Mesodermal cell (in vitro differentiated cells): Measurements from ENCODE around the gene CAPN13.

Experiments
- H3K27ac ChIP-seq: 2 replicates; pipeline ENCODE4 v1.7.0; 2013; ENCODE audit warnings: mild to moderate bottlenecking, low read depth, low read length, moderate library complexity; ENCODE audit not compliant: severe bottlenecking
- H3K36me3 ChIP-seq: 2 replicates; pipeline ENCODE4 v1.7.1; 2013; ENCODE audit warnings: mild to moderate bottlenecking, low read length, moderate library complexity; ENCODE audit not compliant: control insufficient read depth, insufficient read depth
- H3K4me1 ChIP-seq: one replicate; pipeline ENCODE4 v1.7.1; 2013; ENCODE audit warnings: mild to moderate bottlenecking, low read length; ENCODE audit not compliant: insufficient read depth, control insufficient read depth, poor library complexity, severe bottlenecking
- H3K4me3 ChIP-seq: 2 replicates; pipeline ENCODE4 v1.7.0; 2013; ENCODE audit warnings: low read length, control low read depth, mild to moderate bottlenecking; ENCODE audit not compliant: insufficient read depth, poor library complexity, severe bottlenecking; ENCODE audit errors: extremely low read depth
- H3K9me3 ChIP-seq: 2 replicates; pipeline ENCODE4 v1.7.1; 2013; ENCODE audit warnings: mild to moderate bottlenecking, low read length, moderate library complexity; ENCODE audit not compliant: control insufficient read depth
- WGBS, 2 experiments: methylation state at CpG; one replicate each; pipeline ENCODE4 v1.1.5; 2013; ENCODE audit warnings: missing lambda C conversion rate in 2 of 2; ENCODE audit not compliant: insufficient coverage in 2 of 2; 5-methylcytosine and 5-hydroxymethylcytosine counted together

The CAPN13 gene

DNA sequence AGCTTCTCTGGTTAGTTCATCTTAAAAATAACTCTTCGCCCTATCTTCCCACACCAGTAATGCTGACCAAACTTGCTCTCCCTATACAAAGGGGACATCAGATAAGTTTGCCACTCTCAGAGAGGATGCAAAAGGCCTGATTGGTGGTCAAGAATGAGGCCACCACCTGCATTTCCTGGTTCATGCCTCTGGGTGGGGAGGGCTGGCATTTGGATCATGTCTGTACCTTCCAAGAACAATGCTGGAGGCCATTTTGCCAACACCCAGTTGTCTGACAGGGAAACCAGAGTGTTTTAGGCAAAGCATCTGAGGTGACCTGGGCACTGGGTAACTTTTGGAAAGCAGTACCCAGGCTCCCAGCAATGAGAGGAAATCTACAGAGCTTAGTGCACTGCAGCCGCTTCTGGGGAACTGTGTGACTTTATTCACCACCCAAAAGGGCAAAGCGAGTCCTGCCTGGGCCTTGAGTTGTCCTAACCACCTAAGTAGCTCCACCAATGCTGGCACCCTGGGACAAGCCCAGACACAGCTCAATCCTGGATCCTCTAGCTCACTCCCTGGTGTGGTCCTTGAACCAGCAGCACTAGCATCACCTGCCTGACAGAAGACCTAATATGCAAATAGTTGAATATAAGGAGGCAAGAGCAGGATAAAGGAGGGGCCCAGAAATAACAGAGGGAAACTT is 35.1 kb downstream of the CAPN13 start:
- no peak overlapping the region for H3K4me3 ChIP-seq
- H3K9me3 ChIP-seq, result no peaks in the 10 kb centered on the region
- WGBS, 2 experiments, result 93 to 100% methylated on average over 2 to 3 of the region's 3 CpGs
- no peaks in the 10 kb centered on the region for H3K36me3 ChIP-seq
- H3K27ac ChIP-seq, result no peak overlapping the region
- H3K4me1 ChIP-seq, result peaks cover 4% of the 10 kb centered on the region

DNA sequence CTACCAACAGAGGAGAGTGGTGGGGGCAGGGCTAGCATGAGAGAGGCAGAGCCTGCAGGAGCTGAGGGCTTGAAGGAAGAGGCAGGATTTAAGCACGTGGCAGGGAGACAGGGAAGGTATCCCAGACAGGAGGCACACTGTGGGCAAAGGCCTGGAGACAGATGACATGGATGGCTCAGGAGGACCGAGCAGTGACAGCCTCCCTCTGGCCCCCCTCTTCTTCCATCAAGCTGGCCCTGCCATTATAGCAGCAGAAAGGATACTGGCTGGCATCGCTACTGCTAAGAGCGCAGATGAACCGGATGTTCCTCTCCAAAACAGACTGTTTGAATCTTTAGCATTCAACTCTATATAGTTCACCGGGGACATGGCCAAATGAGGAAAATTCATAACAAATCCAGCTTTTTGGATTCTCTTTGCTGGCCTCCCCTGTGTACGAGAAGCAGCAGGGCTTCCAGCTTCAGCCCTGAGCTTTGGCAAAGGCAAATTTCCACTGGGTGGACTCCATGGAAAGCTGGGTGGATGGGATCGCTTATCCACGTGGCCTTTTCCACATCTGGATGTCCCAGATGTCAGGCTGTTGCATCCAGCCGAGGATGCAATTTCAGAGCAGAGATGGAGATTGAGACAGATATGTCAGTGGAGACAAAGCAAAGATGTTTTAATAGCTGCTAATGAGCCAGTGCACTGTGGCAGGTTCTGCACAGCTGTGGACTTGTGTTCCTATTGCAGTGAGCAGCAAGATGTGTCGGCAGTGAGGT is 36.2 kb downstream of the CAPN13 start:
- H3K27ac ChIP-seq, result no peak overlapping the region
- no peak overlapping the region for H3K4me3 ChIP-seq
- WGBS, 2 experiments, result 82 to 89% methylated on average over 11 of the region's 11 CpGs
- no peaks in the 10 kb centered on the region for H3K36me3 ChIP-seq
- peaks cover under 1% of the 10 kb centered on the region for H3K4me1 ChIP-seq
- no peaks in the 10 kb centered on the region for H3K9me3 ChIP-seq

DNA sequence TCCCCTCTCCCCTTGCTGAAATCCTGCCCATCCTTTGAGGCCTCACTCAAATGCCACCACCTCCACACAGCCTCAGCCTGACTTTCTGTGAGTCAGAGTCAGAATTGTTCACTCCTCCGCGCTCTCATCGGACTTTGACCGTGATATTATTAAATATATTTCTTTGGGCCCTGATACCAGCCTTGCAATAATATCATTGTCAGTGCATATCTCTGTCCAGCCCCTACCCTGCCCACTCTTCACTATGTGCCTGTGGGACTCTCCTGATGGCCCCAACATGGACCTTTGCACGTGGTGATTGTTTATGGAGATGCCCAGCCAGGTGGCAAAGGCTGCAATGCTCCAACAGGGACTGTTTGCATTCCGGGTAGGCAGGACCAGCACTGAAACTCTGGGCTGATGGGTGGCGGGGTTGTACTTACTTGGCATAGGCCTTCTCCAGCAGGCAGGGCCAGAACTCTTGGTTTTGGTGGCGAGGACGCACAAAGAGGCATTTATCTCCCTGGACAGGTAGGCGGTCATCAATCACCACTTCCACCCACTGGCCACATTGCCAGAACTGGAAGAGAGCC is 37.3 kb downstream of the CAPN13 start:
- WGBS, 2 experiments, result 87 to 94% methylated on average over 7 to 10 of the region's 10 CpGs
- Histone ChIP-seq H3K36me3 (no peaks in the 10 kb centered on the region), H3K4me3 (no peak overlapping the region), H3K9me3 (no peaks in the 10 kb centered on the region), H3K4me1 (no peaks in the 10 kb centered on the region), H3K27ac (no peak overlapping the region)

DNA sequence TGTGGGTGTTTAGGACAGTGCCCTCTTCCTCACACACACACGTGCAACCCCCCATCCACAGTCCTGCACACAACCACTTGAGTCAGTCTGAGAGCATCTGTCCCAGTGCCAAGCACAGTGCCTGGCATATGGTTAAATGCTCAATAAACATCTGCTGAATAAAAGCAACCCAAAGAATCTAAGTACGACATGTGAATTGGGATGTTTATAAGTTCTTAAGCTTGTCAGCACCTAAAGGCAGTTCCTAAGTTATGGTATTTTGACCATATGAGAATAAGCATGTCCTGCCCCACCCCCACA is 37.8 kb downstream of the CAPN13 start:
- WGBS, 2 experiments, result 100% methylated on average over 1 of the region's 2 CpGs; no CpG with 5 or more reads in 1 of the 2 experiments
- Histone ChIP-seq H3K4me3 (no peak overlapping the region), H3K36me3 (no peaks in the 10 kb centered on the region), H3K4me1 (no peaks in the 10 kb centered on the region), H3K27ac (no peak overlapping the region), H3K9me3 (no peaks in the 10 kb centered on the region)

DNA sequence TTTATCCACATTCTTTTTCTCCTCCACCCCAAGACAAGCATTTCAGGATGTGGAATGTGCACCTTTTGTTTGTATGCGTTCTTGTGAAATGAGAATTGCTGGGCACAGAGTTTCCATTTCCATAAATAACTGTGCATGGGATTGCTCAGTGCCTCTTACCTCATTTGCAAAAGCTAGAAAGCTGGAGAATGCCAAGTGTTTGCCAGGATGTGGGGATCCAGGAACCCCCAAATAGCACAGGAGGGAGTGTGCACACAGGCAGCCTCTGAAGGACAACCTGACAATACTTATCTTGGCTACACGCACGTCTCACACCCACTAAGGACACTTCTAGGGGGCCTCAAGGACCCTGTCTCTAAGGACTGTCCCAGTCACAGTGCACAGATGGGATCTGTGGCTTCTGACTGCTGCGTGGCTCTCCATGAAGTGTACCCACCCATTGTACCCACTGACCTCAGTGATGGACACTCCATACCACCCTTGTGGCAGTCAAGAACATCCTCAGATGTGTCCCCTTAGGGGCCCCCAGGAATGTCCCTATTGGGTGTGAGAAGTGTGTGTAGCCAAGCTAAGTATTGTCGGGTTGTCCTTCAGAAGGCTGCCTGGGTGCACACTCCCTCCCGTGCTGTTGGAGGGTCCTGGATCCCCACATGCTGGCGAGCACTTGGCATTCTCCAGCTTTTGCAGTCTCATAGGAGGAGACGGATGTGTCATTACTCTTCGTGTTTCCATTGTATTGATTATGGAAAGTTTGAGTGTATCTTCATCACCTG is 38.4 kb downstream of the CAPN13 start:
- Histone ChIP-seq H3K27ac (no peak overlapping the region), H3K36me3 (no peaks in the 10 kb centered on the region), H3K4me1 (no peaks in the 10 kb centered on the region), H3K9me3 (no peaks in the 10 kb centered on the region), H3K4me3 (no peak overlapping the region)
- WGBS, 2 experiments, result 78 to 79% methylated on average over 4 to 6 of the region's 9 CpGs

DNA sequence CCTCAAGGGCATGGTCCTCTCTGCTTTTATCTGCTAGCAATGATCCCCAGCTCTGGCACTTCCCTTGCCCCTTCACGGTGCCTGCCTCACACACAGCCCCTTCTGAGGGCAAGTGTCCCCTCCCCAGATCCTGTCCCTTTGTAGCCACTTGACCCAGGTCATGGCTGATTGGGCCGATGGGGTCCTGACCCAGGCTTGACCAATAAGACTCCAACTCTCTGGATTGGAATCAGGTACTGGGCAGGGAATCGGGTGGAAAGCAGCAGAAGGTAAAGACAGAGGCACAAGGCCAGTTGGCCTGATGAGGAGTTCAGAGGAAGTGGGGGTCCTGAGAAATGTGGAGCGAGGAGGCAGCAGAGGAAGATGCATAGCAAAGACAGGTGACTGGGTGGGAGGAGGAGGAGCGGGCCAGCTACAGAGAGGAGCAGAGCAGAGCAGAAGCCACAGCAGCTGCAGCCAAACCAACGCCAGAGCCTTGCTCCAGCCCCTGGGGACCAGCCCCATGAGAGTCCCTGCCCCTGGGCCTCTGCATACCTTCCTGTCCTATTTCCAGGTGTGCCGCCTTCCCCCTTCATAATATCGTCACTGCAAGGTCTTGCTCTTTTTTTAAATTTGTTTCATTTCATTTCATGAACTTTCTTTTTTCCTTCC is 39.1 kb downstream of the CAPN13 start:
- Histone ChIP-seq H3K36me3 (no peaks in the 10 kb centered on the region), H3K4me1 (no peaks in the 10 kb centered on the region), H3K9me3 (no peaks in the 10 kb centered on the region), H3K27ac (no peak overlapping the region), H3K4me3 (no peak overlapping the region)
- WGBS, 2 experiments, result 82 to 93% methylated on average over 8 of the region's 8 CpGs

DNA sequence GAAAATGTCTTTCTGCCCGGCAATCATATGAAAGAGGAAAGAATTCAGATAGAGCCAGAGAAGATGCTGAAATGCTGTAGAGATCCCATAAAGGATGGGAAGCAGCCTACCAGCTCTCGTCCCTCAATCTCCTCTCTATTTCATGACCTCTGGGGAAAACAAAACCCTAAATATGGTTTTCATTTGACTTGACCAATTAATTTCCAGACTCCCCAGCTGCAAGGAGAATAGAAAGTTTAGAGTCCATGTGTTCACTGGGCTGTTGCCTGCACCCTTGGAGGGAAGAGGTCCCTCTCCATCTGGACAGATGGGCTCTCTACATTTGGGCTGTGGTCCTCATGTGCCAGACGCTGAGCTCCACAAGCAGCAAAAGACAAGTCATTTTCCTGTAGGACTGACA is 40.6 kb downstream of the CAPN13 start:
- H3K9me3 ChIP-seq, result no peaks in the 10 kb centered on the region
- no peak overlapping the region for H3K27ac ChIP-seq
- no peaks in the 10 kb centered on the region for H3K36me3 ChIP-seq
- WGBS, 2 experiments, result 90% methylated on average over 2 of the region's 3 CpGs
- H3K4me1 ChIP-seq, result no peaks in the 10 kb centered on the region
- no peak overlapping the region for H3K4me3 ChIP-seq

DNA sequence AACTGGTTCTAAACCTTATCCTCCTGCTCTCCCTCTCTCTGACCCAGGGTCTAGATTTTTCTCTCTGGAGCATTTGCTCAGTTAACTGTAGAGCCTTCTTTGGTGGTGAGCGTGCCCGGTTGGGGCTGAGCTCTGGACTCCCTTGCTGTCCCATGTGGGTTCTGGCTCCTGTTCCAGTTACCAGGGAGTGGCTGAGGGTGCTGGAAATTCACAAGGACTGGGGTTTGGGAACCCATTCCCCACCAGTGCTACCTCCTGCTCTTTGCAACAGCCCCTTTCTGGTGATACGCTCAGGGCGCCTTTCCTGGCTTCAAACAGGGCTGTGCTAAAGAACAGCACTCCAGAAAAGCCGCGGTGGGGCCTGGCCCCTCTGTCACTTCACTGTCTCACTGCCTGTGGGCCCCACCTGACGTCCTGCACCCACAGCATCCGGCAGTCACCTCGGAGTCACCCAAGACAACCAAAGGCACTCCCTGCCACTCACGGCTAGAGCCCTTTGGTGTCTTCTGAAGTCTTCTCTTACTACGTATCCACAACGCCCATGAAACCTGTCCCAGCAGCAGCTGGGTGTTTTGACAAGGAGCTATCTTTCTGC is 41.3 kb downstream of the CAPN13 start:
- WGBS, 2 experiments, result 90 to 91% methylated on average over 10 to 11 of the region's 12 CpGs
- Histone ChIP-seq H3K4me1 (no peaks in the 10 kb centered on the region), H3K4me3 (no peak overlapping the region)

DNA sequence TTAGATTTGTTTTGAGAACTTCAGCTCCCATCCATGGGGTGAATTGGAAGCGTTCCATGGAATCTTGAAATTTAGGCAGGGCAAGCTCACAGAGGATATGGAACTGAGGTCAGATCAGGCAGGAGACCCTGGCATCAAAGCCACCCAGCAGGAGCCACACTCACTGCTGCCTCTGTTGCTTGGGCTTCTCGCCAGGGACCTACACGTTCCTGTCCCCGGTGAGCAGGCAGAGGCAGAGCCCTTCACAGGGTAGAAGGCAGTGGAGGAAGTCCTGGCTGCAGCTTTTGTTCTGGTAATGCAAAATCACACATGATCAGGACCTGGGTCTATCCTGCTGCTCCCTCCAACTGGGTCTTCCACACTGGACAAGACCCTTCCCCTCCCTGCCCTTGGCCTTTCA is 42.1 kb downstream of the CAPN13 start:
- Histone ChIP-seq H3K36me3 (no peaks in the 10 kb centered on the region), H3K9me3 (no peaks in the 10 kb centered on the region), H3K27ac (no peak overlapping the region), H3K4me3 (no peak overlapping the region), H3K4me1 (no peaks in the 10 kb centered on the region)
- WGBS, 2 experiments, result 84 to 88% methylated on average over 4 of the region's 4 CpGs

More for the DNA sequence above, 41.3 kb downstream of the CAPN13 start:
- Histone ChIP-seq H3K27ac (no peak overlapping the region), H3K36me3 (no peaks in the 10 kb centered on the region), H3K9me3 (no peaks in the 10 kb centered on the region)
